PC-9 (cell line): ENCODE data around the gene SPAG5. TPM values are rescaled to one million over a fixed set of nuclear protein-coding genes. Genes with fewer than 3 reads are reported as not detected.

Experiments used
- BruUV-seq: library from RNA; stranded (reverse); fragments of 400-500 nt; replicated peaks from 2 replicates; lab custom pipeline; 2021; lab: Mats Ljungman, UMichigan
- CTCF ChIA-PET: fragments of 300-600 bp; sonication (Branson Sonifier 250); formaldehyde crosslinking; loops from one replicate; lab custom pipeline; 2022; ENCODE audit warnings: antibody characterized with exemption; lab: Charles Lee
- POLR2A ChIA-PET: fragments of 300-600 bp; sonication (Branson Sonifier 250); formaldehyde crosslinking; loops from one replicate; lab custom pipeline; 2022; ENCODE audit warnings: antibody characterized with exemption; ENCODE audit not compliant: unreplicated experiment; lab: Charles Lee
- DNase-seq, 2 experiments: peaks; one replicate each; pipeline versions ENCODE4 v3.0.0 to v3.0.0-alpha.2; 2015 to 2022; ENCODE audit warnings: mixed read lengths in 1 of 2
- H2AFZ ChIP-seq: fragments of 200-600 bp; sonication (generic); 2 replicates; pipeline ENCODE4 v1.8.1; 2017; ENCODE audit warnings: antibody characterized with exemption
- H3F3A ChIP-seq: fragments of 200-600 bp; sonication (generic); 2 replicates; pipeline ENCODE4 v1.8.1; 2017; ENCODE audit warnings: antibody characterized with exemption, mild to moderate bottlenecking, low read depth; ENCODE audit not compliant: insufficient read depth
- H3K27ac ChIP-seq: fragments of 200-600 bp; sonication (generic); 2 replicates; pipeline ENCODE4 v1.6.1; 2016; ENCODE audit warnings: mixed run types
- H3K27me3 ChIP-seq: fragments of 200-600 bp; sonication (generic); 2 replicates; pipeline ENCODE4 v1.6.1; 2016; ENCODE audit warnings: low read depth, mixed run types; ENCODE audit not compliant: insufficient read depth
- H3K36me3 ChIP-seq: fragments of 200-600 bp; sonication (generic); 2 replicates; pipeline ENCODE4 v1.6.1; 2016; ENCODE audit warnings: low read depth, mixed run types
- H3K4me1 ChIP-seq: fragments of 200-600 bp; sonication (generic); replicated peaks from 2 replicates; pipeline ENCODE4 v1.6.1; 2016; ENCODE audit warnings: mixed run types; ENCODE audit not compliant: insufficient read depth
- H3K4me2 ChIP-seq: fragments of 200-600 bp; sonication (generic); 2 replicates; pipeline ENCODE4 v1.6.1; 2017; ENCODE audit warnings: mixed run types
- H3K4me3 ChIP-seq: fragments of 200-600 bp; sonication (generic); 2 replicates; pipeline ENCODE4 v1.6.1; 2016; ENCODE audit warnings: mixed run types
- H3K79me2 ChIP-seq: fragments of 200-600 bp; sonication (generic); 2 replicates; pipeline ENCODE4 v1.6.1; 2017; ENCODE audit warnings: low read depth, mixed run types
- H3K9me2 ChIP-seq: fragments of 200-600 bp; sonication (generic); 2 replicates; pipeline ENCODE4 v1.8.1; 2017; ENCODE audit warnings: mild to moderate bottlenecking; ENCODE audit not compliant: insufficient read depth
- H3K9me3 ChIP-seq: fragments of 200-600 bp; sonication (generic); 2 replicates; pipeline ENCODE4 v1.8.1; 2016; ENCODE audit warnings: low read depth; ENCODE audit not compliant: insufficient read depth
- H4K20me1 ChIP-seq: fragments of 200-600 bp; sonication (generic); 2 replicates; pipeline ENCODE4 v1.8.1; 2017; ENCODE audit not compliant: insufficient read depth
- CTCF ChIP-seq: fragments of 200-600 bp; sonication (generic); conservative IDR thresholded peaks from 2 replicates; pipeline ENCODE4 v1.6.1; 2017; ENCODE audit warnings: mixed run types, antibody characterized with exemption, mild to moderate bottlenecking, moderate library complexity
- EZH2 ChIP-seq: fragments of 200-600 bp; sonication (generic); IDR thresholded peaks from 2 replicates; pipeline ENCODE4 v1.8.0; 2017; ENCODE audit warnings: antibody characterized with exemption, low read depth
- intact Hi-C: fragments of 100-400 bp; cut with micrococcal nuclease; formaldehyde crosslinking; loops from one replicate; pipeline ENCODE4 v1.10.0; 2022; ENCODE audit not compliant: unreplicated experiment
- total RNA-seq: library from RNA; stranded (reverse); gene quantifications from 2 replicates; pipeline ENCODE4 v1.2.3, GENCODE V29; 2021

SPAG5 gene
- total RNA-seq, 1 experiment from 2014 or later: 101 TPM

DNA sequence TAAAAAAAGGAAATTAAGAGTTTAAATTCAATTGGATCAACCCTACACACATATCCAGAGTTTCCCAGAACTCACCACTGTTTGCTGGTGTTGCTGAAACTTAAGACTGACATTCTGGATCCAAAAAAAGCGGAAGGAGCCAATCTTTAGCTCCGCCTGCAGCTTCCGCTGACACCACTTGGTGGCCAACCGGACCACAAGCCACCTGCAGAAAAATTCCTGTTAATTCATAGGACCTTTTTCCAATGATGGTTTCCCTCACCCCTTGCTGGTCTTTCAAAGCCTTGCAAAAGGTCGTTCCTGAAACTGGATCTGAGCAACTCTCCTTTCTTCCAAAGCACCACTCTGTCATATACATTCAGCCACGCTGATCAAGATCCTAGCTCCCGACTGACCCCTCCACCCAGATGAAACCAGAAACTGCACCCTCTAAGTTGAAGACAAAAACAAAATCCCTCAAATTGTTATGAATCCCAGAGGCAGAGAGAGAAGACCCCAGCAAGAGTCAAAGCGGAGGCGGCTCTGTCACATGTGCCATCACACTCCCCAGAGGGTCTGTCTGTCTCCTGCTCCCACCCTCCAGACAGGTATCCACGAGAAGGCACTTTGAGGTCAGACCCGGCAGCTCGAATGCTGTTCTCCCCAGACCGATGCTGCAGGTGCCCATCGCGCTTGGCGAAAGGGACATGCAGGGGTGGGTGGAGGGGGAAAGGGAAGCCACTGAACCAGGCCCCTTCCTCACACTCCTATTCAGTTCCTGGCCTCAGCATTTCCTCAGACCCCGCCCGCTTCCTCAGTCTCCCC is 45.4 kb upstream of the SPAG5 start:
- Histone ChIP-seq H3K27ac (no peak overlapping the region), H4K20me1 (peaks cover 15% of the 10 kb centered on the region), H3F3A (peaks cover 21% of the 10 kb centered on the region), H3K4me1 (peaks cover 17% of the 10 kb centered on the region), H3K4me3 (peak overlapping the region; percentile 91), H3K79me2 (peaks cover 24% of the 10 kb centered on the region), H3K27me3 (no peaks in the 10 kb centered on the region), H3K9me2 (no peaks in the 10 kb centered on the region), H3K4me2 (peak overlapping the region; percentile 99), H3K36me3 (peaks cover 30% of the 10 kb centered on the region; the same call in 1 of the 2 replicates), H2AFZ (peak overlapping the region; percentile 92), H3K9me3 (no peaks in the 10 kb centered on the region)
- ChIA-PET CTCF (interaction anchor here (0.6 to 1.1 kb wide), 3 partner anchors 67 to 91 kb away, joined by 3 to 4 read pairs (median 3); no protein-coding TSS in a partner anchor), POLR2A (interaction anchor here (0.6 to 0.7 kb wide), 5 partner anchors 24 to 1351 kb away, joined by 3 to 12 read pairs (median 3); partner anchors contain the start of gene PROCA1)
- TF ChIP-seq CTCF (peak; percentile 69), EZH2 (no peak)
- intact Hi-C loops: no loop called here
- DNase-seq: peak; percentile 54 to 60
- BruUV-seq: TSS peak; percentile 37

DNA sequence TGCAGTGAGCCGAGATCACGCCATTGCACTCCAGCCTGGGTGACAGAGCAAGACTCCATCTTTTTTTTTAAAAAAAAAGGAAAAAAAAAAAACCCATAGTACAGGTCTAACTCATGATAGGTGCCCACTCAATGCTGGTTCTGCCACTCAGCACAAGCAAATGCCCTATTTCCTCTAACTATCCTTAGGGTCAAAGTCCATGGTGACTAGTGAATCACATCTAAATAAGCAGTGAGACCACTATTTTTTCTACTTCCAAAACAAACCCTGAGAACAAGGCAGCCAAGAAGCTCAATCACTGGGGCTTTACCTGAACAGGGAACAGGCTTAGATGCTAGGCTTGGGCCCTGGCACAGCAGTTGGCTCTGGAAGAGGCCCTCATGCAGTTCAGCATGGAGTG is 42.8 kb upstream of the SPAG5 start:
- TF ChIP-seq CTCF (no peak), EZH2 (no peak)
- no TSS peak for BruUV-seq
- H4K20me1 ChIP-seq: peaks cover 15% of the 10 kb centered on the region
- no peak overlapping the region for H3K4me3 ChIP-seq
- no peaks in the 10 kb centered on the region for H3K9me2 ChIP-seq
- no peak for DNase-seq
- H3K27ac ChIP-seq: no peak overlapping the region
- no peaks in the 10 kb centered on the region for H3K9me3 ChIP-seq
- no peaks in the 10 kb centered on the region for H3K27me3 ChIP-seq
- peaks cover 24% of the 10 kb centered on the region for H3K79me2 ChIP-seq
- POLR2A ChIA-PET: no interaction called here
- no peak overlapping the region for H2AFZ ChIP-seq
- peaks cover 12% of the 10 kb centered on the region for H3F3A ChIP-seq
- H3K36me3 ChIP-seq: peaks cover 44% of the 10 kb centered on the region
- no peak overlapping the region for H3K4me2 ChIP-seq
- H3K4me1 ChIP-seq: peaks cover 15% of the 10 kb centered on the region
- intact Hi-C loops: no loop called here
- CTCF ChIA-PET: interaction anchor here (0.7 kb wide), 1 partner anchor 47 kb away, joined by 3 read pairs; no protein-coding TSS in a partner anchor

- BruUV-seq: no TSS peak
- Histone ChIP-seq H3K9me3 (no peaks in the 10 kb centered on the region), H3K27me3 (no peaks in the 10 kb centered on the region), H3F3A (no peaks in the 10 kb centered on the region; the same call in 1 of the 2 replicates), H3K4me3 (no peak overlapping the region), H2AFZ (no peak overlapping the region), H4K20me1 (peaks cover 12% of the 10 kb centered on the region; the same call in 1 of the 2 replicates), H3K9me2 (no peaks in the 10 kb centered on the region), H3K36me3 (peaks cover 45% of the 10 kb centered on the region), H3K4me1 (no peaks in the 10 kb centered on the region), H3K79me2 (0 out of 2 replicates have a peak, but pooled peaks cover 4% of the 10 kb centered on the region), H3K27ac (no peak overlapping the region), H3K4me2 (no peak overlapping the region)
- intact Hi-C loops: no loop called here
- ChIA-PET POLR2A (interaction anchor here (0.6 kb wide), 1 partner anchor 33 kb away, joined by 4 read pairs; no protein-coding TSS in a partner anchor), CTCF (no interaction called here)
- no peak for DNase-seq
- no peak for TF ChIP-seq EZH2
- no peak for TF ChIP-seq CTCF
Observed at GRCh38 chr17:28635506-28635905, 36.7 kb upstream of the SPAG5 start.
